GM23248 (cell line): ENCODE measurements around the gene ENTR1.

Experiments used
- EZH2 ChIP-seq: fragments of 200-600 bp; sonication (generic); IDR thresholded peaks from 2 replicates; pipeline ENCODE4 v1.6.1; 2018; ENCODE audit warnings: antibody characterized with exemption, mild to moderate bottlenecking; ENCODE audit not compliant: insufficient read depth, poor library complexity, severe bottlenecking
- EZH2phosphoT487 ChIP-seq: fragments of 200-600 bp; sonication (generic); IDR thresholded peaks from 2 replicates; pipeline ENCODE4 v1.6.1; 2018; ENCODE audit warnings: antibody characterized with exemption, moderate library complexity, mild to moderate bottlenecking, low read depth; ENCODE audit not compliant: insufficient read depth

DNA sequence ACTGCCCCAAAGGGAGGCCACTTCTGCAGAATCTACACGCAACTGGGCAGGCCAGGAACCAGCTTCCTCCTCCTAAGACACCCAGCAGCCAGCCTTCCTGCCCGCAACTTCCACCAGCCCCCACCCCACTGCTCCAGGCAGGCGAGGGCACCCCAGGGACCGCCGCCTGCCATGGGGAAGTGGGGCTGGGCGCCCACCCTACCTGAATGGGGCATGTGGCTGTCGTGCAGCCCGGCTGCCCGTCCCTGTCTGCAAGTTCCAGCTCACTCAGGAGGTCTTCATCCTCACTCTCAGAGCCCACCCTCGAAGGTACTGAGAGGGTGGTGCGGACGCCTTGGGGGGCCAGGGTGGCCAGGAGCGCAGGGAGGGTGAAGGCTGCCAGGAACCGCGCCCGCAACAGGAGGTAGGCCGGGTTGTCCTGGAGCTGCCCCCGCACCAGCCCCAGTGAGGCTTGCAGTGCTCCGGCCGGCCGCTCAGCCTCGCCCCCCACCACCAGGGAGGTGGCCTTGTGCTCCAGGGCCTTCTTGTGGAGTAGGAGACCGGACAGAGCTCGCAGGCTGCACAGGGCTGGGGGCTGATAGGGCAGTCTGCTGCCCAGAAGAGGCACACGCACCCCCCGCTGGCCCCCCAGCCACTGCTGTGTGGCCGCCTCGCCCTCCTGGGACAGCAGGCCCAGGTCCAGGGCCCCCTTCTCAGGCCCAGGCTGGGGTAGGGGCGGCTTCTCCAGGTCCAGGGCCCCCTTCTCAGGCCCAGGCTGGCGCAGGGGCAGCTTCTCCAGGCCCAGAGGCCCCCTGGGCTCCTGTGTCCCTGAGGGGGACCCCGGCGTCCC is 32.9 kb downstream of the ENTR1 start:
- TF ChIP-seq EZH2 (no peak), EZH2phosphoT487 (no peak)
